NCI-H2107 treated with DMSO at 0.1 percent for 48 hours (cell line): ENCODE data around the gene UVRAG.

Experiments used
- DNase-seq: peaks from one replicate; lab custom pipeline; 2025; ENCODE audit not compliant: unreplicated experiment; lab: John Stamatoyannopoulos, UW

The UVRAG gene

GRCh38 chr11:76159303-76159937 is 344.4 kb downstream of the UVRAG start:
- no peak for DNase-seq

- DNase-seq = peak; percentile 81
These were observed 345.1 kb downstream of the UVRAG start for GRCh38 chr11:76159983-76160661.

- DNase-seq = no peak
These were observed 345.8 kb downstream of the UVRAG start for GRCh38 chr11:76160856-76161255.

DNA sequence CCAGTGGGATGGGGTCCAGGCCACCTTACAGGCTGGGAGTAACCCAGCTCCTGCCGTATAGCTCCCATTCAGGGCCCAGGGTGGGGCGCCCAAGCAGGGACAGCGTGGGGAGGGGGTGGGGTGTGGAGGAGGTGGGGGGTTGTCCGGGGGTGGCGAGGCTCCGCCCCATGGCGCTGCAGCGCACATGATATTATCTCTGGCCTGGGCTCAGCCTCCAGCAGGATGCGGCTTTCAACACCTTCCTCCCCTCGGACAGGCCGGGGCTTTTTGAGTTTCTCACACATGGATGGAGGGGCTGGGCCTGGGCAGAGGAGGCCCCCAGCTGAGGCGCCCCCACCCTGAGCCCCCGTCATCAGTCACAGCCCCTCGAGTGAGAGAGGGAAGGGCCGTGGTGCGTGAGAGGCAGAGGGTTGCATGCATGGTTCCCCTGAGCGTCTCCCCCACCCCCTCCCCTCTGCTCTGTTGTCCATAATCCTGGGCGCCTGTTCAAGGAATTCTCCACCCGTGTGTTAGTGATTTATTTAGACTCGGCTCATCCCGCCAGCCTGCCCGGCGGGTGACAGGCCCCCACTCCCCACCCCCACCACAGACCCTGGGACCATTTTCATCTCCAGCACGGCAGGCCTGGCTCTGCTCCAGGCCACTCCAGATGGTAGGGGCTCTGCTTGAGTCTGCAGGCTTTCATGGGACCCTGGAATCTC is 346.4 kb downstream of the UVRAG start:
- DNase-seq = no peak

DNA sequence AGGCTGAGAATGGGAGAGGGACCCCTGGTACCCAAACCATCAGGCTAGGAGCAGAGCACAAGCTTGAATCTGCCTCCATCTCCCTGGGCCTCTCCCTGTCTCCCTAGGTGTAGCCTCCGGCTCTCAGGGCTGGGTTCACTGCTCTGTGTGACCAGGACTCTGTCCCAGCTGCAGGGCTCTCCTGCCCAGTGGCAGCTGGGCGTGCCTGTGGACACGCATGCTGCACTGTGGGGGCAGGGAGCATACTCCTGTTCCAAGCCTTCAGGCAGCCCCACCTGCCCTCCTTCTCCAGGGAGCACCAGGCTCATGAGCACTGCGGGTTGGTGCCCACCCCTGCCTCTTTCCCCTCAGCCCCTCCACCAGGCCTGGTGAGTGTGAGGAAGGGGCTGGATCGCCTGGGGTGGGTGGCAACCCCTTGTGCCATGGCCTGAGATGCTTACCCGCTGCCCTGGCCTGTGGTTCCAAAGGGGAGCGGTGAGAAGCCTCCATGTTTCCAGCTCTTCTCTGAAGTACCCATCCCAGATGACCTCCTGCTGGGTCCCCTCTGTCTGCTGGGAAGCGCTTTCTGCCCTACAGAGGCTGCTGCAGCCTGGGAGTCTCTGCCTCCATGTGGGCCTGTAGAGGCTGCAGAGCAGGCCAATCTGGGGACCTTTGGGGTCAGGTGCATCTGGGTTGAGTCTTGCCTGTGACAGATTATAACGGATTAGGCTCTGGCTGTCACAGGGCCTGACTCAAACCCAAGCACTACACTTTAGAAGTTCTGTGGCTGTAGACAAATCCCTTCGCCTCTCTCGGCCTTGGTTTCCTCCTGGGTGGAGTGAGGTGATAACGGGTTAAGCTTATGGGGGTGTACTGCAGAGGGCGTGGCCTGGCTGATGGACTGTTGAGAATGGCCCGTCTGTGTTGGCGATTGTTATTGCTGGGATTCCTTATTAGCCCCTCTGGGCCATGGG is 347.6 kb downstream of the UVRAG start:
- no peak for DNase-seq

- DNase-seq = no peak
These were observed 348.4 kb downstream of the UVRAG start for GRCh38 chr11:76163289-76163880.

- no peak for DNase-seq
These were observed 349.1 kb downstream of the UVRAG start for GRCh38 chr11:76164081-76164480.

GRCh38 chr11:76164861-76165751 is 350.1 kb downstream of the UVRAG start:
- DNase-seq = no peak

DNA sequence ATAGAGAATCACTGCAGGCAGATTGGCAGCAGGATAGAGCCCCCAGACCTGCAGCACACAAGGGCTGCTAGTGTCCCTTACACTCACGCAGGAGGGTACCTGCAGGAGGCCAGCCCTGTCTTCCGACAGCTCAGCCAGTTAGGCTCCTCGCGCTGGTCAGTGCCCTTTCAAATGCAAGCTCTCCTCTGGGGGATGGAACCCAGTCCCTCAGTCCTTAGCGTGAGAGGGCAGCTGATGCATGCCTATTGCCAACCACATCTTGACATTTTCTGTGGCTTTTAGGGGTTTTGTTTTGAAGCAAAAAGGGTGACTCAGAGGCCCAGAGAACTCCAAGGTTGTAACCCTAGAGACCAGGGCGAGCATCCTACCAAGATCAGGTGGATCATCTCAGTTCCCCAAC is 351.3 kb downstream of the UVRAG start:
- DNase-seq = no peak

- no peak for DNase-seq
These were observed 352.6 kb downstream of the UVRAG start for GRCh38 chr11:76167590-76167989.

DNA sequence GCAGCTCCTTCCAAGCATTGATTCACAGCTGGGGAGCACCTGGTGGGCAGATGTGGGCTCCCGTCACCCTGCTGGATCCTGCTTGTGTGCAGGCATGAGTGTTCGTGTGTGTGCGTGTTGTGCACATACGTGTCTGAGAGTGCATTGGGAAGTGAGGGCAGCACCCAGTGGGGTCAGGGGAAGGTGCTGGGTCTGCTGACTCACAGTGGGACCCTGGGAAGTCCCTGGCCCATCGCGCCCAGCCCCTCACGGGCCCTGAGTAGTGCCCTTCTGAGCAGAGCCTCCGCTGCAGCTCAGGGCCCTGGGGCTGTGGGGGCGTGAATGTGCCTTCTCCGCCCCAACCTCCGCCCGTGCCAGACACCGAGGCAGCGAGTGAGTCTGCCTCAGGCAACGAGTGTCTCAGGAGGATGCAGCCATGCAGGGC is 354.5 kb downstream of the UVRAG start:
- DNase-seq = no peak

- DNase-seq = no peak
These were observed 355.5 kb downstream of the UVRAG start for GRCh38 chr11:76170468-76170867.

- no peak for DNase-seq
These were observed 357.6 kb downstream of the UVRAG start for GRCh38 chr11:76172583-76172982.

DNA sequence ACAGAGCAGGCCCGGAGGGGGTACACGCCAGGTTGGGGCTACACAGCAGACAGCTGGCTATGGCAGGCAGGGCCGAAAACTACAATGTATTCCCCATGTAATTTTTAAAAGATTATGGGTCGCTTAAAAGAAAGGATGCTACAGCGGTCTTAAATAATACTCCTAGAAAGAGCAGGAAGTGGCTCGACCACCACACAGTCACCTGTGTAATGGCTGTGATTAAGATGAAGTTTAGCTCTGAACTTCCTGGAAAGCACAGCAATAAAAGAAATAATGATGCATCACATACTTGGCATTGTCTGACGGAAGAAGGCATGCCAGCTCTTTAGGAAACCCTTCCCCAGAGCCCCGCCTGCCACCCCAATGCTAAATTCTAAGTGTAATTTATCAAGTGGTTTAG is 358.7 kb downstream of the UVRAG start:
- DNase-seq = no peak

DNA sequence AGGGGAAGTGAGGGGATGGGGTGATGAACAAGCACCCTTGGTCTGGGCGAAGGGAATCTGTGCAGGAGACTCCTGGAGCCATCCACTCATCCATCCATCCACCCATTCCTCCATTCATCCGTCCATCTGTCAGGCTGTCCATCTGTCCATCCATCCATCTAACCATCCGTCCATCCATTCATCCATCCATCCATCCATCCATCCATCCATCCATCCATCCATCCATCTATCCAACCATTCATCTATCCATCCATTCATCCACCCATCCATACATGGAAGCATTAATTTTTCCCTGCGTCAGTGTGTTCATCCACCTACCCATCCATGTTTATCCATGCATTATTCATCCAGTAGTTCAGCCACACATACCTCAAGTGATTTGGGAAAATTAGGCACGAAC is 359.3 kb downstream of the UVRAG start:
- DNase-seq = no peak

DNA sequence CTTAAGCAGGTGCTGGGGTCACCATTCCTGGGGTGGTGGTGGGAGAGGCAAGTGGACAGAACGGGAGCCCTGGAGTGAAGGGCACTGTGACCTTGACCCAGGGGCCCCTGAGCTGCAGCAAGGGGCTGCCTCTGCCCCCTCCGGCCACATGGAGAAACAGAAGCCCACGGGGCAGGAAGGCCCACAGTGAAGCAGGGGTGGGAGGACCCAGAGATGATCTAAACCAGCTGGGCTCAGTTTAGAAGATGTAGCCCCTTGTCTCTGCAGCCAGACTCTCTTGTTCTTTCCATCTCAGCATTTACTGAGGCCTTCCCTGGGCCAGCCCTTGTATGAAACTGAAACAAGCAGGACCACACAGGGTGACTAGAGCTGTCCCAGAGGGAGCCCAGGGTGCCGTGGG is 360.8 kb downstream of the UVRAG start:
- no peak for DNase-seq

DNA sequence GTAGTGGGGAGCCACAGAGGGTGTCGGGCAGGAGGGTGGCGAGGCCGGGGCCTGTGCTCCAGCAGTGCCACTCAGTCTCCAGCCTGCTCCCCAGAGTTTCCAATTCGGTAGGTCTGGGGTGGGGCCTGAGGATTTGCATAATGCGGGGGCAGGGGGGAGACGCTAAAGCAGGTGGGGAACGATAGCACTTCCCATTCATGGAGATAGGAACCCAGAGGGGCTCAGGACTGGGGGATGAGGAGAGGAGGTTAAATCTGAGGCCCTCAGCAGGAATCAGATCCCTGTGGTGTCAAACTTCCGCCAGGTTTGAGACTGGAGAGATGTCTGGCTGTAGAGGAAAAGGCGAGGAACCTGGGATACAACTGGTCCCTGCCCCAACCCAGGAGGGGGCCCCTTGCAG is 361.5 kb downstream of the UVRAG start:
- DNase-seq = no peak

- DNase-seq = no peak
These were observed 362.3 kb downstream of the UVRAG start for GRCh38 chr11:76177250-76177686.

GRCh38 chr11:76179147-76179546 is 364.1 kb downstream of the UVRAG start:
- DNase-seq = no peak

- no peak for DNase-seq
These were observed 366.4 kb downstream of the UVRAG start for GRCh38 chr11:76181371-76181770.
